Iris pigment epithelial cell (primary cell): ENCODE data around the gene DDX56.

Source experiments
- DNase-seq: peaks from one replicate; pipeline ENCODE4 v3.0.0-alpha.2; 2011; ENCODE audit warnings: low read depth

DDX56 gene

DNA sequence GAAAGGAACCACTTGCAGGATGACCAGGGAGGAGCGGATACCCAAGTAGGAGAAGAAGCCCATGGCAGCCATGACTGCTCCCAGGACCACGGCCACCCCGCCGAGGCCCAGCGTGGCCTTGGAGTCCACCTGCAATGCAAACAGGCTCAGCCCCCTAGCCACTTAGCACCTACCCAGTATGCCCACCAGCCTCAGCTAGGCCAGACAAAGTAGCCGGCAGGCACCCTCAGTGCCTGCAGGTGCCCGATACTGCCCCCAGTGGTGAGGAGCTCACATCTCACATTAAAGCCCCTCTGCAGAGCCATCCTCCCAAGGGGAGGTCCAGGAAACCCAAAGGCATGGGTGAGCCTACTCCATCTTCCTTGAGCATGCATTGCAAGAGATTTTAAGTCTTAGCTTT, 39.2 kb downstream of the DDX56 start:
- DNase-seq: peak; percentile 19

DNA sequence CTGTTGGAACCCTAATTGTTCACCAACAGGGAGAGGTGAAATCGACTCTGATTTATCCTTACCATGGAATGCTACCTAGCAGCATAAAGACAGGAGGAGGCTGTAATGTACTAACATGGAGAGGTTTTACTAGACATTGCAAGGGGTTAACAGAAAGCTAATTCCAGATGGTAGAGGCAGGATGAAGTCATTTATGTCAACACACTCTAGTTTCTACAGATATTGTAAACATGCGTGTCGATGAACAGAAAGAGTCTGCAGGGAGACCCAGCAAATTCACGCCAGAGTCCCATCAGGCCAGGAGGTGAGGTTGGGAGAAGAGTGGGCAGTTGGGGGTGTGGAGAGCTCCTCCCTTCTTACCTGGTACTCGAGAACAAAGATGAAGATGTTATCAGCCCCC, 39.6 kb downstream of the DDX56 start:
- peak; percentile 28 for DNase-seq

DNA sequence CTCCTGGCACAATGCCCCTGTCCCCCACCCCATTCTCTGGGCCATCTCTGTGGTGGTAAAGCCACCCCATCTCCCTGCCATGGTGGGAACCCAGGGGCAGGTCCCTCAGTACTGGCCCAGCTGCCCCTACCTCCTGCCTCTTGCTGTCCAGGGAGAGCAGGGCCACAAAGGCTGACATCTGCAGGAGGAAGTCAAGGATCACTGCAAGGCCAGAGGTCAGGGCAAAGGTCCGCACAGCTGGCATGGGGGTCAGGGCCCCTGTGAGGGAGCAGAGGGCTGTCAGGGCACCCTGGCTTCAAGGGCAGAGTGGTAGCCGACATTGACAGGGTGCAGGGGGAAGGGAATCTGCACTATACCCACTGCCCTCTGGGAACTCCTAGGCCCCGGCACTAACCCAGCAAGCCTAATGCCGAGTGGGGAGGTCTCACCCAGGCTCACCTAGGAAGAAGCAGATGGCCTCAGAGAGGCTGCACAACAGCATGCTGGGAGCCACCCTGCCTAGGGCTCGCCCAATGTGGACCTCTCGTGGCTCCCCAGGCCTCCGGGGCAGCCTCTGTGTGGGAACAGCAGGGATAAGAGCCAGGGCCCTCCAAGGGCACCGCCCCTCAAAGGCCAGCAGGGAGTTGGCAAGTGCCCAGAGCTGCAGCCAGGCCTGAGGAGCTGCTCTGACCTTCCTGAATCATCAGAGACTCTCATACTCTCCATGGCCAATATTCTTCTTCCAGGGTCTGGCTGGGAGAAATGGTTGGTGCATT, 40.2 kb downstream of the DDX56 start:
- no peak for DNase-seq

DNA sequence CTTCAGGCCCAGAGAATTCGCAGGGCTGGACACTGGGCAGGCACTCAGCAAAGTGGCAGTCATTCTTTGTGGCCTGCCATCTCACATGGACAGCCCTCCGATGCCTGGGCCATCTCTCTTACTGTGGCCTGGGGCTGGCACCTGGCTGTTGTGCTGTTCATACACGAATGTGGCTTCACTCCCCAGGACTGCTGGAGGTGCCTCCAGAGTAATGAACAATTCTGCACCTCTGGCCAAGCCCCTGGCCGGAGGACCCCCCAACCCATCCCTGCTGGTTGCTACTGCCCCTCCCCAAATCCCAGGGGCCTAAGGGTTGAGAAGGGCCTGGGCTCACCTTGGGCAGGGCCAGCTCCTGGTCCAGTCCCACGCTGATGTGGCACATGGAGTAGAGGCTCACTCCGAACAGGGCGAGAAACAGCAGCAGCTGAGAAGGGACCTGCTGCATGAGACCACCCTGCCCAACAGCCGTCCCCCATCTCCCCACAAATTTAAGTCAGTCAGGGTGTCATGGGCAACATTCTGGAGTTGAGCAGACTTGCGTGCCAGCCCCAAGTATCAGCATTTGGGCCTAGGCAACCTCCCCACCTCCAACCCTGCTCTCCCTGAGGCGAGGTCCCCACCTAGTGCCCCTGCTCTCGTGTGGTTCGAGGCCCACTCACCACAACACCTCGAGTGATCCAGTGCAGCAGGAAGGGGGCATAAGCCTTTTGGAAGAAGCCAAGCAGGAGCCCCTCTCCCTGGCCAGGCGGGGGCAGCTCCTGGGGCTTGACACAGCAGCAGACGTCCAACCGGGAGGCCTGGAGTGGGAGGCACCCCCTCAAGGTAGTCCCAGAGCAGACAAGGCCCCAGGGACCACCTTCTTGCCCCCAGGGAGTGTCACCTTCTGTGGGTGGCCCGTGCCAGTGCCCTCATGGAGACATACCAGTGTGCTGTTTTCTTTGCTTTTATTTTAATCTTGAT, 42.0 kb downstream of the DDX56 start:
- no peak for DNase-seq

GRCh38 chr7:44530990-44531389, 42.7 kb downstream of the DDX56 start:
- no peak for DNase-seq

DNA sequence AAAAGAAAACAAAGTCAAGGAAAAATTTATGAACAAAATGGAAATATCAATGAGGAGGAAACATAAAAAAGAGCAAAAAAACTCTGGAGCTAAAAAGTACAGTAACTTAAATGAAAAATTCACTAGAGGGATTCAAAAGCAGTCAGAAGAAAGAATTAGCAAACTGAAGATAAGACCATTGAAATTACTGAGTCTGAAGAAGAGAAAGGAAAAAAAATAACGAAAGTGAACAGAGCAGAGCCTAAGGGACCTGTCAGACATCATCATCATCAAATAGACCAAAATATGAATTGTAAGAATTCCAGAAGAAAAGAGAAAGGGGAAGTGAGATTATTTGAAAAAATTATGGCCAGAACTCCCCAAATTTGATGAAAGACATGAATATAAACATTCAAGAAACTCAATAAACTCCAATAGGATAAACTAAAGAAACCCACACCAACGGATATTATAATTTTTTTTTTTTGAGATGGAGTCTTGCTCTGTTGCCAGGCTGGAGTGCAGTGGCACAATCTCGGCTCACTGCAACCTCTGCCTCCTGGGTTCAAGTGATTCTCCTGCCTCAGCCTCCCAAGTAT, 48.8 kb downstream of the DDX56 start:
- DNase-seq: no peak

DNA sequence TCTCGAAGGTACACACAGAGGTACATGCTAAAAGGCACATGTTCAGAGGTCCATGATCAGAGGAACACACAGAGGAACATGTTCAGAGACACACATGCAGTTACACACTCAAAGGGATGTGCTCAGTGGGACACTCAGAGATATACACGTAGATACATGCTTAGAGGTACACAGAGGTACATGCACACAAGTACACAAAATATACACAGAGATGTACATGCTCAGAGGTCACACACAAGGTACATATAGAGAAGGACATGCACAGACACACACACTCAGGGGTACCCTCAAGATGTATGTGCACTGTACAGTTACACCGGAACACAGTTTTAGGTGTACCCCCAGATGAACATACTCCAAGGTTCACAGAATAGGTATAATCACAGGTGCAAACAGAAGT, 51.4 kb downstream of the DDX56 start:
- DNase-seq: no peak

GRCh38 chr7:44521347-44522095, 52.2 kb downstream of the DDX56 start:
- DNase-seq: no peak

DNA sequence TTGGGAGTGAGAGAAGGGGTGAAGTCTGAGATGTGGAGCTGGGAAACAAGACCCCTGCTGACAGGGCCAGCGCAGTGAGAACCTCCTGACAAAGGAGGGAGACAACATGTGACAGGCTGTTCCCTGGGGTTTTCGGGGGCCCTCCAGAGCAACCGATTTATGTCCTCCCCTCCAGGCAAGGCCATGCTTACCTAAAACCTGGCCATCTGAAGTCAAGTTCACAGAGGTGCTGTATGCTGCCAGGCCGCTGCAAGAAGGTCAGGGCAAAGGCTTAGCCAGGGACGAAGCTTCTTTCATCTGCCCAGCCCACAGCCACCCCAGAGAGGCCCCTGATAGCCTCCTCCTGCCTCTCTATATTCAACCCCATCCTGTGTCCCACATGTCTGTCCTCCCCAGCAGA, 53.1 kb downstream of the DDX56 start:
- DNase-seq: no peak

DNA sequence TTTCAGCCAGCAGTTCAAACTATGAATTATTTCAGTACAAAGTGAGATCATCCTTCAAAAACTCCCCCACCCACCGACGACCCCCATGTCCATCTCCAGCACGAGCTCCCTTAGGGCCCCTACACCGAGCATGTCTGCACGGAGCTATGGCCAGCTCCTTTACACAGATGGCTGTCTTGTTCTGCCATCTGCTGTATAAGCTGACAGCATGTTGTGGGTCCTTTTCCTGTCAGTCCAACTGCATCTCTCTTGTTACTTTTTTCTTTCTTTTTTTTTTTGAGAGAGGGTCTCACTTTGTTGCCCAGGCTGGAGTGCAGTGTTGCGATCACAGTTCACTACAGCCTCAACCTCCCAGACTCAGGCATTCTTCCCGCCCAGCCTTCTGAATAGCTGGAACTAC, 54.2 kb downstream of the DDX56 start:
- DNase-seq: no peak

DNA sequence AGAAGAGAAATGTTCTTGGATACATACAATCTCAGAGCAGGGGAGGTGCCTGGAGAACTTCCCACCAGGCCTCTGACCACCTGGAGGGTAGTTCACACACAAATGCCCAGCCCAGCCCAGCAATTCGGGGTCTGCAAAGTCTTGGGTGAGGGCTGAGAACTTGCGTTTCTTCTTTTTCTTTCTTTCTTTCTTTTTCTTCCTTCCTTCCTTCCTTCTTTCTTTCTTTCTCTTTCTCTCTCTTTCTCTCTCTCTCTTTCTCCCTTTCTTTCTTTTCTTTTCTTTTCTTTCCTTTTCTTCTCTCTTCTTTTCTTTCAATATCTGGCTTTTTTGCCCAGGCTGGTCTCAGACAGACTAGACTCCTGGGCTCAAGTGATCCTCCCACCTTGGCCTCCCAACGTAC, 54.9 kb downstream of the DDX56 start:
- no peak for DNase-seq

- DNase-seq: no peak
Observed at GRCh38 chr7:44517175-44517574, 56.5 kb downstream of the DDX56 start.
